Activated CD4-positive, alpha-beta T cell treated with anti-CD3 and anti-CD28 coated beads for 24 hours (primary cell): ENCODE results near the gene CPPED1.
"Not testable (repeated sequence)": the region's sequence is repeated elsewhere in the genome, so short reads cannot be mapped to it uniquely, and the experiment has no call there.

ENCODE experiments used
- DNase-seq, 2 donors: peaks; one replicate each; pipeline ENCODE4 v3.0.0-alpha.2; 2020; ENCODE audit warnings: low read depth in 2 of 2

The CPPED1 gene

DNA sequence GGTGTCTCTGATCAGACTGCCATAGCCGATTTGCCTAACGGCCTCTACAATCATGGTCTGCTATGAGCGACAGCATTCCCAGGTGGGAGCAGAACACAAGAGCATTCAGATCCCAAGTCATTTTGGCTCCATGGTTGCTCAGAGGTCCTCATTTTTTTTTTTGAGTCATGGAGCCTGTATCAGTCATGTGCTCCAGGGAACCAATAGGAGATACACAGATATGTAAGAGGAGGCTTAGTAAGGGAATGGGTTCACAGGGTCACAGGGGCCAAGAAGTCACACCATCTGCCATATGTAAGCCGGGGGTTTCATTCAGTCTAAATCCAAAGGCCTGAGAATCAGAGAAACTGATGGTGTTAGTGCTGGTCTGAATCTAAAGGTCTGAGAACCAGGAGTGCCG, 36.8 kb downstream of the CPPED1 start:
- no peak for DNase-seq

DNA sequence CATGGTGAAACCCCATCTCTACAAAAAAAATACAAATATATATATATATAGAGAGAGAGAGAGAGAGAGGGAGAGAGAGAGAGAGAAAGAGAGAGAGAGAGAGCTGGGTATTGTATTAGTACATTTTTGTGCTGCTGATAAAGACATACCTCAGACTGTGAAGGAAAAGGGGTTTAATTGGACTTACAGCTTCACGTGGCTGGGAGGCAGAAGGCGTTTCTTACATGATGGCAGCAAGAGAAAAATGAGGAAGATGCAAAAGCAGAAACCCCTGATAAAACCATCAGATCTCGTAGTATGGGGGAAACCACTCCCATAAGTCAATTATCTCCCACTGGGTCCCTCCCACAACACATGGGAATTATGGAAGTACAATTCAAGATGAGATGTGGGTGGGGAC, 37.5 kb downstream of the CPPED1 start:
- not testable (repeated sequence) for DNase-seq

DNA sequence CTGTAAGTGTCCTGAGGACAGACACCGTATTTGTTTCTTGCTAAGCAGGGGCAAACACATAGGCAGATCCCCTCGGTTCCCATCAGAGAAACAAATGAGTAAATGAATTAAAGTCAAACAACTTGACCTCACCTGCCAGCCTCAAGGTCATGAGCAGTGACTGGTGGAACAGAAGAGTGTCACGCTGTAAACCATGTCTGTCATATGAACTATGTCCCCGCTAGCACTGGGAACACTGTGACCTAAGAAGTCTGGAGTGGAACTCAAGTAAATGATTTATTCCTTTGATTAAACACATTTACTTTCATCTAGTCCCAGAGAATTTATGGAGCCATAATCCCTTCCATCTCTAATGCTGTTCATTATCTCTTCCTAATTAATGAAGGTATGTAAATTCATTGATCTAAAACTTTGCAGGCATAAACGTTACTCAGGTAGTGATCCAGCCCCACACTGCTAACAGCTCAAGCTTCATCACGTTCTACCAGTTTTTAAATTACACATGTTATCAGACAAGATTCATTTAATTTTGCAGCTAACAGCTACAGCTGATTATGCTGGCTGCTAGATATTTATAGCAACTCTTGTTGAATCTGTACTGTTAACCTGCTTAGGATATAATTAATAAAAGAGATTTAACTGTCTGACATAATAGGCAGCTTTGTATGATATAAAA, 38.7 kb downstream of the CPPED1 start:
- no peak for DNase-seq

DNA sequence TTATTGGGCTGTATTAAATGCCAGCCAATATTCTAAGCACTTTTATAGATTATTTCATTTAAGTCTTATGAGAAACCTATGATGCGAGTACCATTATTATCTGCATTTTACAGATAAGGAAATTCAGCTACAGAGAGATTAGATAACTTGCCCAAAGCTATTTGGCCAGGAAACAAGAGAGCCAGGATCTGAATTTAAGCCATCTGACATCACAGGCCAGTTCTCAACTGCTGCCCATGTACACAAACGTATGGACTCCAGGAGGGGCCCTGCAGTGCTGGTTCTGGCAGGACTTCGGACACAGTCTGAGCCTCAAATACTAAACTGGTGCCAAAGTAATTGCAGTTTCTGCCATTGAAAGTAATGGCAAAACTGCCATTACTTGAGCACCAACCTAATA, 40.2 kb downstream of the CPPED1 start:
- DNase-seq: no peak

DNA sequence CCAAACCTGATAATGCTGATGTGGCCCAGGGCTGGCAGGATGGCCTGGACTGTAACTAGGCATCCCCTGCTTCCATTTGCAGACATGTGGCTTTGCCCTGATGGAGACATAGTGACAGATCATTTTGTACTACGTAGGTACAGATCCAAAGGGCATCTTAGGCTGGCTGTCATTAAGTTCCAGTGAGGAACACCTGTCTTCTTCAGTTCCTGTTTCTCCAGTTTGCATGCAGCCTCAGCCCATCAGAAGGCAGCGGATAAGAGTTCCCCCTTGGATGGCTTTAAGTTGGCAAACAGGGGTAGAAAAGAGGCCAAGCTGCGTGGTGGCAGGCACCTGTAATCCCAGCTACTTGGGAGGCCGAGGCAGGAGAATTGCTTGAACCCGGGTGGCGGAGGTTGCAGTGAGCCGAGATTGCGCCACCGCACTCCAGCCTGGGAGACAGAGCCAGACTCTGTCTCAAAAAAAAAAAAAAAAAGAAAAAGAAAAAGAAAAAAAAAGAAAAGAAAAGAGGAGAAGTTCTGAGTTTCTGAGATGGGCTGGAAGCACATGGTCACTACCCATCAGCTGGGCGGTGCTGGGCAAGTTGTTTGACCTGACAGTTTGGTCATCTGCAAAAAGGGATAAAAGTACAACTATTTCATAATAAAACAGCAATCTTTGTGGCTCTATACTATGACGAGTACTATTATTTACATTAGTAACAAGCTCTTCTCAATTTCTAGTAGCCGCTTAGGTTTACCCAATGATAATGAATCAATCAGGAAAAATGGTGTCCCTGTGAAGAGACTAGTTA, 42.7 kb downstream of the CPPED1 start:
- DNase-seq: no peak

DNA sequence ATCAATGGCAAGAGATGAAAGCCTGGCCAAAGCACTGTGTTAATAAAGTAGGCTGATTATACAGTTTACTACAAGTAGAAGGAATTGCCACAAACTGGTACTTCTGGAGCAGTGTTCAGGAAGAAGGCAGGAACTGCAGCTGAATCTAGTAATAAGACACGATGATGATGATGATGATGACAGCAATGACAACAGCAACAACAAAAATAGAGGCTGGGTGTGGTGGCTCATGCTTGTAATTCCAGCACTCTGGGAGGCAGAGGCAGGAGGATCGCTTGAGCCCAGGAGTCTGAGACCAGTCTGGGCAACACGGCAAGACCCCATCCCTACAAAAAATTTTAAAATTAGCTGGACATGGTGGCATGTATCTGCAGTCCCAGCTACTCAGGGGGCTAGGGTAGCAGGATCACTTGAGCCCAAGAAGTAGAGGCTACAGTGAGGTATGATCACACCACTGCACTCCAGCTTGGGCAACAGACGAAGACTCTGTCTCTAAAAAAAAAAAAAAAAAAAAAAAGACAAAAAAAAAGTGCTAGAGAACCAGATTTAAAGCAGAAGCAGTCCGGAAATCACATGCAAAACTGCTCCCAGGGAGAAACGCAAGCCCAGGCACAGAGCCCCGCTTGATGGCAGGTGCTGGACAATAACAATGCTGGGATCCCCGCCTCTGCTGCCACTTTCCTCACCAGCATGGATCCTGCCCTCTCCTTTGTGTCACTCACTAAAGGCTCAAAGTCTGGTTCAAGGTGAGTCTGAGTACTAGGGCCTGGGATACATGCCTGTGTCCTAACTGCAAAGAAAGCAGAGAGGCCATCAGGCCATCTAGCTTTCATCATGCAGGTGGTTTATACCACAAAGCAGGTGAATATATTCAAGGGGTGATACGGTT, 44.8 kb downstream of the CPPED1 start:
- DNase-seq: no peak

DNA sequence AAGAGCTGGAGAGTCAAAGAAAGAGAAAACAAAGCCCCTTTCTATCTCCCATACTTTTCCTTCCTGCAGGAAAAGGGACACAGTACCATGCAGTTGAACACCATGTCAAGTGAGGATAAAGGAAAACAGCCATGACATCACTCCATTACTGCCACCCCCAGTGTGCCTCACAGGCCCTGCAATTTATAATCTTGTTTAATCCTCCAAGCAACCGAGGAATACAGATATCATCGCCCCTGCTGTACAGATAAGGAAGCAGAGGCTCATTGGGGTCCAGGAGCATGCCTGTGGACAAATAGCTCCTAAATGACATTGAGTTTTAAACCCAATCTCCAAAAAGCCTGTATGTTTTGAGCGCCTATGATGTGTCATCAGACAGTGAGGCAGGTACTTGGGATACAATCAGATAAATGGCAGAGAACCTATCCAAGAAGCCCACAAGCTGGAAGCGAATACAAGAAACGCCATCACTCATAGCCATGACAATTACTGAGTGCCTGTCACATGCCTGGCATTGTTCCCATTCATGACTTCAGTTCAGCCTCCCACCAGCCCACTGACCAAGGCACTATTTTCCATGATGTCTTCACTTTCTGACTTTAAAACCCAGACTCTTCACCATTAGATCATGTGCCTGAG, 45.5 kb downstream of the CPPED1 start:
- no peak for DNase-seq

DNA sequence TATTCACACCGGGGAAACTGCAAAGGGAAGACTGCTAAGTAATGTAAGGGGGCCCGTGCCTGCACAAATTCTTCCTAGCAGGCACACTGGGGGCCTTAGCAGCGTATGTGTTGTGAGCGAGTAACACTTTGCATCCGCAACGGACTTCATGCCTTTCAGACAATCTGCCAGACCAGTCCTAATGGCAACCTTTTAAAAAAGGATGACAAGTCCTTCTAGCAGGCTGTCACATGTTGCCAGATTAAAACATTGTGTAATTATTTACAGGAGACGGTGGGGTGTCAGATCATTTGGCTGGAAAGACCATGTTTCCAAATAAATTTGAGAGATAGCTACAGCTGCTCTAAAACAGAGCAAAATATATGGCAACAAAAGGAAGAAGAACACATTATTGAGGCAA, 46.1 kb downstream of the CPPED1 start:
- DNase-seq: no peak

DNA sequence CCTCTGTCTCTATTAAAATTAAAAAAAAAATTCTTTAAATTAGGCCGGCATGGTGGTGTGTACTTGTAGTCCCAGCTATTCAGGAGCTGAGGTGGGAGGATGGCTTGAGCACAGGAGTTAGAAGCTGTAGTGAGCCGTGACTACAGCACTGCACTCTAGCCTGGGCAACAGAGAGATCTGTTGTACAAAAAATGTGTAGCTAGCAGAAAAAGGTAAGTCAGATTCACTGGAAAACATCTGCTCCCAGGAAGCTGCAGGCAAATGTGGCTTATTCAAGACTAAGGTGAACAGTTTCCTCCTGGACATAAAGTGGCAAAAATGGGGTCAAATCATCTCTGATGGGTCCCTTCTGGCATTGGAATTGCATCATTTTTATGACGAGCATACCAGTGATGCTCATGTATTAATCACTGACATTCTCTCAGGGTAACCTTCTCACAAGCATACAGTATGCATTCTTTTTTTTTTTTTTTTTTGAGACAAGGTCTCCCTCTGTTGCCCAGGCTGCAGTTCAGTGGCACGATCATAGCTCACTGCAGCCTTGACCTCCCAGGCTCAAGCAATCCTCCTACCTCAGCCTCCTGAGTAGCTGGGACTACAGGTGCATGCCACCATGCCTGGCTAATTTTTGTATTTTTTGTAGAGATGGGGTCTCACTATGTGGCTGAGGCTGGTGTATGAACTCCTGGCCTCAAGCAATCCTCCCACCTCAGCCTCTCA, 48.7 kb downstream of the CPPED1 start:
- no peak for DNase-seq

DNA sequence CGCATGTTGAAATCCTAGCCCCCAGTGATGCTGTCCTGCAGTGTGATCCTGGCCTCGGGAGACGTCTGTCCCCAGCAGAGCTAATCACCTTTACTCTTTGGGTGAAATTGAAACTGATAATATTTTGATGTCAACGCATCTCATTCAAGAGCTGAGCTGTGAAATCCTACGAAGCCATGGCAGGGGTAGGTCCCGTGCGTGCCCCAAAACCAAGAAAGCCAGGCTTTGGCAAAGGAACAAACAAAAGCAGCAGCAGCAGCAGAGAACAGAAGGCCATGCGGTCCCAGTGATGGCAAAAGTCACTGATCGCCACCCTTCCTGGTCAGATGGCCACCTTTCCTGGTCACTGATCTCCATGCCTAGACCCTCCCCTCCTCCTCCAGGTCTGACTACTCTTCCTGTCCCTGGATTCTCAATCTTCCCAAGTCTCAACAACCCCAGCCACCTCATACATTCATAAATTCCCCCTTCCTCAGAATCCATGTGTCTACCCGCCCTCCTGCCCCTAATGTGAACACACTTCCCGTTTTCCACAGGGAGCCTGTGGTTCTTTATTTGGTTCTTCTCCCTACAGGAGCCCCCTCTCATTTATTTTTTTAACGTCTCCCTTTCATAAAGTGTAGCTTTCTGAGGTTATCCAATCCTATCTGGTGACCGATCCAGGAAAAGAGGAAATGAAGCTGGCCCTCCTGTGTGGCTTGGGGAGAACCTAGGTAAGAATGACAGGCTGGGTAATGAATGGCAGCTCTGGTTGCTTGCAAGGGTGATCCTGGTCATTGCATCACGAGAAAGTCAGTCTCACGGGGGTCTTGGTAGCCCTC, 50.3 kb downstream of the CPPED1 start:
- DNase-seq: no peak

DNA sequence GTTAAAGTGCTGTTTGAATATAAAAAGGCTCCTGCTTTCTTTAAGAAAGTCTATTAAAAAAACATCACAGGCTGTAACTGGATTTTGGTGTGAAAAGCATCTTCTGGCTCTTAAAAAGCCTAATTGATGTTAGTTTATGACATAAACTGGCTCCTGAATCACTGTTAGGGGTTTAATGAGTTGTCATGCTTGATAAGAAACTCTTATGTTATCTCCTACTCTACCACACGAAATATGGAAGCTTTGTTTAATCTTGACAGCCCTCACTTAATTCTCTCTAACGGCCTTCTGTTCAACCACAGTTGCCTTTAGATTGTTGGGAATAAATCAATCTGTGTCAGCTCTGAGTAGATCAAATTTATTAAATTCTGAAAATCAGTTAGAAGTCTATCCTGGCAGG, 51.5 kb downstream of the CPPED1 start:
- no peak for DNase-seq

DNA sequence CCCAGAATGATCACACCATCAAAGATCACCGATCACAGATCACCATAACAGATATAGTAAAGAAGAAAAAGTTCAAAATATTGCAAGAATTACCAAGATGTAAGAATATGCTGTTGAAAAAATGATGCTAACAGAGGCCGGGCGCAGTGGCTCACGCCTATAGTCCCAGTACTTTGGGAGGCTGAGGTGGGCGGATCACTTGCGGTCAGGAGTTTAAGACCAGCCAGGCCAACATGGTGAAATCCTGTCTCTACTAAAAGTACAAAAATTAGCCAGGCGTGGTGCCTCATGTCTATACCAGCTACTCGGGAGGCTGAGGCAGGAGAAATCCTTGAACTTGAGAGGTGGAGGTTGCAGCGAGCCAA, 53.2 kb downstream of the CPPED1 start:
- DNase-seq: no peak

DNA sequence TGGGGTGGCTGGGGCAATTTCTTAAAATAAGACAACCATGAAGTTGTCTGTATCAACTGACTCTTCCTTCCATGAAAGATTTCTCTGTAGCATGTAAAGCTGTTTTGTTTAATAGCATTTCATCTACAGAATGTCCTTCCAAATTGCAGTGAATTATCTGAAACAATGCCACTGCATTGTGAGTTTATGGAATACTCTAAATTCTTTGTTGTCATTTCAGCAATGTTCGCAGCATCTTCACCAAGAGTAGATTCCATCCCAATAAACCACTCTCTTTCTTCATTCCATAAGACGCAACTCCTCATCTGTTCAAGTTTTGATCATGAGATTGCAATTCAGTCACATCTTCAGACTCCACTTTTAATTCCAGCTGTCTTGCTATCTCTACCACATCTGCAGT, 54.6 kb downstream of the CPPED1 start:
- no peak for DNase-seq

DNA sequence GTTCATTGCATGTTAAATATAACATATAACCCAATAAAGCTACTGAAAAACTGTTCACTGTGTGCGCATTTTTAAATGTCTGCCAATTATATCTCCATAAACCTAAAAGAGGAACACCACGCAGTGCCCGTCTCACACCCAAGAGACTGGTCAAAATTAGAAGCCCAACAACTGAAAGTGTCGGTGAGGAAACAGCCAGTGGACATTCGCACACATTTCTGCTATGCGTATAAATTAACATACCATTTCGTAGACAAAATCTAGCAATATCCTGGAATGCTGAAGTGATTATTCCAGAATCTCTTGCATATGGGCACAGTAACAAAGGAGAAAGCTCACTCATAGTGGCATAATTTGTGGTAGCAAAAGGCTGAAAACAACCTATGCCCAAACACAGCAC, 55.9 kb downstream of the CPPED1 start:
- no peak for DNase-seq

DNA sequence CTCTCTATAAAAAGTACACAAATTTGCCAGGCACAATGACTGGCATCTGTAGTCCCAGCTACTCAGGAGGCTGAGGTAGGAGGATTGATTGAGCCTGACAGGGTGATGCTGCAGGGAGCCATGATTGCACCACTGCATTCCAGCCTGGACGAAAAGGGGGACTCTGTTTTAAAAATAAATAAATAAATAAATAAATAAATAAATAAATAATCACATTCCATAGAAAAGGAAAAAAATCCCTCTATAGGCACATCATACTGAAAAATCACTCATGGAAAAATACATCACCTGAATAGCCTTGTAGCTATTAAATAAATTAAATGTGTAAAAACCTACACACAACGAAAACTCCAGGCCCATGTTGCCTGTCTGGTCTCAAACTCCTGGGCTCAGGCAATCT, 56.4 kb downstream of the CPPED1 start:
- no peak for DNase-seq

DNA sequence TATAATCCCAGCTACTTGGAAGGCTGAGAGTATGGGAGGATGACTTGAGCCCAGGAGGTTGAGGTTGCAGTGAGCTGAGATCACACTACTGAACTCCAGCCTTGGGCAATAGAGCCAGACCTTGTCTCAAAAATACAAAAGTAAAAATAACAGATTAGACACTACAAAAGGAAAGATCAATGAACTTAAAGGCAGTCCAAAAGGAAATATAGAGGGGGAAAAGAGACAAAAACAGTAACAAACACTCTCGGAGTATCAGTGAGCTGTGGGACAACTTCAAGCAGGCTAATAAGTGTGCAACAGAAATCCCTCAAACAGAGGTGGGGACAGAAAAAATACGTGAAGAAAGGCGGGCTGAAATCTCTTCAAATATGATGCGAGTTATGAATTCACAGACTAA, 58.8 kb downstream of the CPPED1 start:
- no peak for DNase-seq

DNA sequence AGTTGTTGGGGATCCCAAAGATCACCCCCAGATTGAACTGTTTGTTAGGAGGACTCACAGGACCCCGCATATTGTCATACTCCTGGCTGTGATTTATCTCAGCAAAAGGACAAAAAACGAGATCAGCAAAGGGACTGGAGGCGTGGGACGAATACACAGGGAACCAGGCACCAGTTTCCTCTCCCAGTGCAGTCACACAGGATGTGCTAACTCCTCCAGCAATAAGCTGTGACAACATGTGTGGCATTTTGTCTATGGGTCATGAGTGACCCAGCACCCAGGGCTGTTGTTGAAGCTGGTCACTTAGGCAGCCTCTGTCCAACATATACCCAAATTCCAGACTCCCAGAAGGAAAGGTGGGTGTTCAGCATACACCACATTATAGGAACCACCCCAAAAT, 60.9 kb downstream of the CPPED1 start:
- DNase-seq: no peak

DNA sequence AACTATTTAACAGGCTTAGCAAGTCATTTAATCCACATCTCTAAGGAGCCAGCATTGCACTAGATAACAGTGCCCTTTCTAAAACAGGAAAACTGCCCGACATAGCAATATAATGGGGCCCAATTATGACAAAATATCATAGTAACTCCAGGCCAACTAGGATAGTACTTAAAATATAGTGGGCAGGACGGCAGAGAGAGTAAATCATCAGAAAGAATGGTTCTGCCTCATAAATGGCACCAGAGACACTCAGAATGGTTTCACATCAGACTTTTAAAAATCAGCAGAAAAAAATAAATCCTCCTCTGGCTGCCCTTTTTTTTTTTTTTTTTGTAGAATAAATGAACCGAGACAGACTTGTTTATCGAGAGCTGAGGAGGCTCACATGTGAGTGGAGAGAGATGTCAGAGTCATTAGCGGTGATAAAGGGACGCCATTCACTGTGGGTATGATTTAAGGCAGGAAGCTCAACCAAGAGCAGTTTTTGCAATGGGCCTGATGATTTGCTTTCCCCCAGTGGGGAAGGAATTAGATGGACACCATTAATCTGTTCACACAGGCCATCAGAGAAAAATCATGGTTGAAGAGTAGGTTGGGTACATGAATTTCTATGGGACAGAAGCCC, 62.6 kb downstream of the CPPED1 start:
- no peak for DNase-seq

DNA sequence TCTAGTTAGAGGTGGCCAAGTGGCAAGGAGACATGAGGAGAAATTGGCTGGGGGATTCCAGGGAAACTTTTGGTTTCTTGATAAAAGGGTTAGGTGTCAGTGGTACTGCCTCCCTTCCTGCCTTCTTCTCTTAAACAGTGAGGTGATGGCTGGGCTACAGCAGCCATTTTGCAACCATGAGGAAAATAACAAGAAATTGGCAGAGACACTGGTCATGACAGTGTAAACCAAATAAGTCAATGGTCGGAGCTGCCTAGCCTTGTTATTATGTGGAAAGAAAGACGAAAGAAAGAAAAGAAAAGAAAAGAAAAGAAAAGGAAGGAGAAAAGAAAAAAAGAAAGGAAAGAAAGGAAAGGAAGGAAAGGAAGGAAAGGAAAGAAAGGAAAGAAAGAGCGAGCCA, 63.9 kb downstream of the CPPED1 start:
- no peak for DNase-seq

DNA sequence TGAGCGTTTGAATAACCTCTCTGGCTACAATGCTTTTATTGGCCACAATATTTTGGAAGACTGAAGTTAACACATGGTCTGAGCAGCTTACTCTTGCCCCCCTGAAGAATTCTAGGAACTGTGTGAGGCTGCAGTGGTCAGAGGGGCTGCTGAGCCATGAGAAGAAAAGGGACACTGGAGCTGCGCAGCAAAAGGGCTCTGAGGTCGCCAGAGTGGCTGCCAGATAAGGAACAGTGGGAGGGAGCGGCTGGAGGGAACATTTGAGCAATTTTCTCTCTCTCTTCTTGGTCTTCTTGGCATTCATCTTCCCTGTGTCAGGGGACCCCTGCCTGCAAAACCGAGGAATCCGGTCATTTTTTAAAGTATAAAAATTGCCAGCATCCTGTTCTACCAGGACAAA, 66.1 kb downstream of the CPPED1 start:
- no peak for DNase-seq
